K562 (cell line): Measurements from ENCODE around the gene BTRC. TPM values are rescaled to one million over a fixed set of nuclear protein-coding genes. Genes with fewer than 3 reads are reported as not detected.

Experiments used
- ATAC-seq: fragments of 200-7000 bp; cut with Tn5 transposase; 3 replicates; pipeline ENCODE4 v1.9.1; 2020; ENCODE audit warnings: moderate library complexity
- BruUV-seq: library from RNA; stranded (reverse); fragments of 400-500 nt; replicated peaks from 2 replicates; lab custom pipeline; 2021; lab: Mats Ljungman, UMichigan
- CTCF ChIA-PET: fragments of 300-600 bp; formaldehyde crosslinking; extraction: SDS; loops from one replicate; lab custom pipeline; 2021; ENCODE audit warnings: low intra/inter-chr PET ratio; lab: Yijun Ruan, JAX
- POLR2A ChIA-PET: fragments of 300-600, 350-650 bp; sonication (Branson Sonifier 250); formaldehyde crosslinking; extraction: SDS; loops from one replicate; lab custom pipeline; 2021; ENCODE audit warnings: antibody characterized with exemption, inconsistent platforms; lab: Yijun Ruan, JAX
- DNase-seq, 4 experiments: peaks; one replicate each; pipeline versions ENCODE4 v3.0.0 to v3.0.0-alpha.2; 2011 to 2018; ENCODE audit warnings: low spot score in 3 of 4, mixed read lengths in 3 of 4; ENCODE audit errors: extremely low read depth in 1 of 4
- FAIRE-seq: peaks from 2 replicates; lab custom pipeline; 2011; peaks lifted over from hg19 to GRCh38; lab: Jason Lieb, UNC
- H2AFZ ChIP-seq: 2 replicates; pipeline ENCODE4 v1.6.0; 2011; ENCODE audit warnings: low read depth, low read length, control low read depth, inconsistent platforms
- H3K27ac ChIP-seq: fragments of 200-600 bp; 3 replicates; pipeline ENCODE4 v1.8.0; 2011; ENCODE audit warnings: low read depth, mild to moderate bottlenecking, control low read depth, inconsistent platforms, low read length, moderate library complexity, mixed read lengths; ENCODE audit errors: extremely low read depth
- H3K27me3 ChIP-seq, 2 experiments: fragments of 300-600 bp in 1 of 2; 2 replicates in 1 of 2; 3 replicates in 1 of 2; pipeline versions ENCODE4 v1.6.0 to v1.8.0; 2011; ENCODE audit warnings: inconsistent platforms in 2 of 2, low read length in 2 of 2, mild to moderate bottlenecking in 1 of 2, mixed read lengths in 1 of 2, moderate library complexity in 1 of 2; ENCODE audit not compliant: control insufficient read depth in 2 of 2, insufficient read depth in 2 of 2
- H3K36me3 ChIP-seq: fragments of 300-600 bp; 3 replicates; pipeline ENCODE4 v1.8.0; 2011; ENCODE audit warnings: mild to moderate bottlenecking, low read length, inconsistent platforms; ENCODE audit not compliant: control insufficient read depth, insufficient read depth
- H3K4me1 ChIP-seq, 2 experiments: fragments of 200-600 bp in 1 of 2; replicated peaks in 1 of 2; 2 replicates in 1 of 2; 3 replicates in 1 of 2; pipeline versions ENCODE4 v1.5.1 to v1.8.0; 2011; ENCODE audit warnings: inconsistent platforms in 2 of 2, low read length in 2 of 2, mild to moderate bottlenecking in 1 of 2, mixed read lengths in 1 of 2, moderate library complexity in 1 of 2; ENCODE audit not compliant: control insufficient read depth in 2 of 2, insufficient read depth in 2 of 2
- H3K4me2 ChIP-seq: 2 replicates; pipeline ENCODE4 v1.6.1; 2011; ENCODE audit warnings: low read length, control low read depth, inconsistent platforms, mixed read lengths; ENCODE audit not compliant: insufficient read depth
- H3K4me3 ChIP-seq: fragments of 200-600 bp; sonication (generic), shearing (Covaris generic); 2 replicates; pipeline ENCODE4 v1.5.1; 2016; ENCODE audit warnings: control low read depth, inconsistent platforms
- H3K79me2 ChIP-seq: fragments of 200-600 bp; 3 replicates; pipeline ENCODE4 v1.8.0; 2011; ENCODE audit warnings: low read length, inconsistent platforms; ENCODE audit not compliant: control insufficient read depth, insufficient read depth
- H3K9ac ChIP-seq, 2 experiments: 2 replicates each; pipeline versions ENCODE4 v1.6.0 to v1.6.1; 2011; ENCODE audit warnings: low read depth in 2 of 2, low read length in 2 of 2, control low read depth in 1 of 2, inconsistent platforms in 1 of 2, mild to moderate bottlenecking in 1 of 2, mixed read lengths in 1 of 2; ENCODE audit not compliant: insufficient read depth in 1 of 2
- H3K9me1 ChIP-seq: one replicate; pipeline ENCODE4 v1.6.0; 2011; ENCODE audit warnings: inconsistent platforms, mild to moderate bottlenecking, low read length, moderate library complexity; ENCODE audit not compliant: control insufficient read depth, insufficient read depth
- H3K9me3 ChIP-seq: replicated peaks from 2 replicates; pipeline ENCODE4 v1.5.1; 2011; ENCODE audit warnings: low read depth, low read length, inconsistent platforms; ENCODE audit not compliant: control insufficient read depth, insufficient read depth
- H4K20me1 ChIP-seq: replicated peaks from 2 replicates; pipeline ENCODE4 v1.6.1; 2011; ENCODE audit warnings: low read length, inconsistent platforms, mixed read lengths; ENCODE audit not compliant: control insufficient read depth, insufficient read depth
- BDP1 ChIP-seq: IDR thresholded peaks from 3 replicates; pipeline ENCODE4 v1.6.1; 2011; ENCODE audit not compliant: insufficient read length, insufficient read depth
- CHCHD3 ChIP-seq: fragments of 250-450 bp; sonication (Bioruptor Pico); IDR thresholded peaks from 2 replicates; pipeline ENCODE4 v2.1.2; 2022; ENCODE audit warnings: mild to moderate bottlenecking
- CHD2 ChIP-seq: IDR thresholded peaks from 2 replicates; pipeline ENCODE4 v1.6.1; 2011; ENCODE audit warnings: low read depth, low read length
- E2F5 ChIP-seq: sonication (generic); formaldehyde crosslinking; IDR thresholded peaks from 2 replicates; pipeline ENCODE4 v1.8.0; 2022; ENCODE audit warnings: mild to moderate bottlenecking, missing genetic modification reagents
- HDAC6 ChIP-seq: IDR thresholded peaks from 2 replicates; pipeline ENCODE4 v1.6.1; 2012; ENCODE audit warnings: low read depth, mild to moderate bottlenecking, control low read depth, inconsistent platforms, low read length, moderate library complexity
- HMBOX1 ChIP-seq: sonication (generic); IDR thresholded peaks from 2 replicates; pipeline ENCODE4 v1.6.1; 2016
- HMGN3 ChIP-seq: IDR thresholded peaks from 2 replicates; pipeline ENCODE4 v1.6.1; 2011; ENCODE audit warnings: borderline replicate concordance, low read depth, mild to moderate bottlenecking, mixed read lengths, low read length; ENCODE audit not compliant: insufficient read length; ENCODE audit errors: extremely low read depth
- MBD1 ChIP-seq: fragments of 250-450 bp; sonication (Bioruptor Pico); IDR thresholded peaks from 2 replicates; pipeline ENCODE4 v1.8.0; 2022; ENCODE audit warnings: inconsistent platforms
- NBN ChIP-seq: fragments of 450-650 bp; IDR thresholded peaks from 2 replicates; pipeline ENCODE4 v1.6.1; 2016; ENCODE audit warnings: low read depth, mild to moderate bottlenecking
- NFIC ChIP-seq: fragments of 450-650 bp; IDR thresholded peaks from 2 replicates; pipeline ENCODE4 v1.6.1; 2017; ENCODE audit warnings: mild to moderate bottlenecking, inconsistent platforms
- RCOR1 ChIP-seq, 2 experiments: IDR thresholded peaks; 2 replicates each; pipeline ENCODE4 v1.6.1; 2012; ENCODE audit warnings: low read depth in 2 of 2, low read length in 2 of 2, borderline replicate concordance in 1 of 2, improper control_type of control experiment in 1 of 2
- SRSF7 ChIP-seq: fragments of 200-400 bp; formaldehyde crosslinking; optimal IDR thresholded peaks from 2 replicates; pipeline ENCODE3; 2017; ENCODE audit warnings: mild to moderate bottlenecking, low read depth, low read length
- TAF7 ChIP-seq: fragments of 450-650 bp; IDR thresholded peaks from 2 replicates; pipeline ENCODE4 v1.6.1; 2016; ENCODE audit warnings: missing genetic modification characterization, missing compliant biosample characterization
- U2AF1 ChIP-seq: fragments of 200-400 bp; formaldehyde crosslinking; optimal IDR thresholded peaks from 2 replicates; pipeline ENCODE3; 2017; ENCODE audit warnings: mild to moderate bottlenecking, low read depth, low read length, moderate library complexity
- ZNF146 ChIP-seq: IDR thresholded peaks from one replicate; pipeline ENCODE4 v1.6.1; 2018; ENCODE audit warnings: missing compliant biosample characterization; ENCODE audit not compliant: unreplicated experiment
- ZNF212 ChIP-seq: fragments of 450-650 bp; formaldehyde crosslinking; IDR thresholded peaks from 2 replicates; pipeline ENCODE4 v1.4.0; 2020; ENCODE audit warnings: mild to moderate bottlenecking
- ZNF282 ChIP-seq: sonication (generic); formaldehyde crosslinking; IDR thresholded peaks from 2 replicates; pipeline ENCODE4 v1.8.1; 2023; ENCODE audit warnings: missing genetic modification reagents
- WGBS: fragments of 100-300 bp; shearing (Covaris generic); methylation state at CpG from one replicate; pipeline ENCODE4 v1.1.6; 2016; ENCODE audit warnings: low coverage, mixed read lengths; ENCODE audit not compliant: insufficient coverage; ENCODE audit errors: missing lambda C conversion rate; 5-methylcytosine and 5-hydroxymethylcytosine counted together
- in situ Hi-C: fragments of 300-500 bp; cut with MboI; formaldehyde crosslinking; loops from 4 replicates; pipeline ENCODE4 v1.15.0; 2018; ENCODE audit warnings: inconsistent platforms, mixed read lengths
- intact Hi-C: fragments of 100-400 bp; cut with micrococcal nuclease; formaldehyde crosslinking; loops from 2 replicates; pipeline ENCODE4 v1.14.2; 2022
- polyA plus RNA-seq, 8 experiments: library from polyadenylated mRNA; depleted of rRNA in 4 of 8; stranded (reverse) in 5 of 8; unstranded in 3 of 8; fragments of >200 nt; fragmentation: Nextera tagmentation in 2 of 8; fragmentation: Illumina TruSeq in 1 of 8; extraction: Ambion mirVana in 2 of 8; extraction: Trizol in 1 of 8; gene quantifications; 2 replicates each; pipeline versions ENCODE4 v1.2.1 to v1.2.3, GENCODE V29; 2011 to 2014; ENCODE audit warnings: inconsistent platforms in 1 of 8, missing spikeins in 1 of 8
- total RNA-seq, 7 experiments: library from RNA; depleted of rRNA in 6 of 7; stranded (reverse); fragments of >200 nt in 6 of 7; fragmentation: Illumina TruSeq in 2 of 7; extraction: Trizol in 2 of 7; gene quantifications; 2 replicates each; pipeline versions ENCODE4 v1.2.1 to v1.2.3, GENCODE V29; 2011 to 2021; ENCODE audit warnings: low replicate concordance in 1 of 7
- TF ChIP-seq, protein P1 (sequence below): fragments of 450-650 bp; IDR thresholded peaks from 2 replicates; pipeline ENCODE4 v1.7.1; 2018; ENCODE audit warnings: mild to moderate bottlenecking, low read depth; ENCODE audit not compliant: partially characterized antibody

Gene BTRC
- total and polyA plus RNA-seq, 9 of the 15 experiments (the other 6 are each of a cell fraction or from before 2014, with no cell fraction given): 1.6 to 15.4 (median 7.0) TPM

- Histone ChIP-seq H3K4me2 (no peak overlapping the region), H4K20me1 (no peaks in the 10 kb centered on the region), H3K9ac (no peak overlapping the region), H3K79me2 (no peaks in the 10 kb centered on the region), H3K9me3 (no peaks in the 10 kb centered on the region), H3K27ac (no peak overlapping the region), H3K9me1 (no peaks in the 10 kb centered on the region), H3K4me1 (no peaks in the 10 kb centered on the region), H3K36me3 (no peaks in the 10 kb centered on the region), H2AFZ (no peak overlapping the region), H3K27me3 (no peaks in the 10 kb centered on the region), H3K4me3 (no peak overlapping the region)
- FAIRE-seq (no peak), ATAC-seq (no peak), DNase-seq (no peak)
- WGBS: 53% methylated on average over 1 of the region's 1 CpG
- CTCF ChIA-PET: no interaction called here
- in situ Hi-C loops (no loop called here), intact Hi-C loops (no loop called here)
- no TSS peak for BruUV-seq
- POLR2A ChIA-PET: no interaction called here
- TF ChIP-seq, protein P1, sequence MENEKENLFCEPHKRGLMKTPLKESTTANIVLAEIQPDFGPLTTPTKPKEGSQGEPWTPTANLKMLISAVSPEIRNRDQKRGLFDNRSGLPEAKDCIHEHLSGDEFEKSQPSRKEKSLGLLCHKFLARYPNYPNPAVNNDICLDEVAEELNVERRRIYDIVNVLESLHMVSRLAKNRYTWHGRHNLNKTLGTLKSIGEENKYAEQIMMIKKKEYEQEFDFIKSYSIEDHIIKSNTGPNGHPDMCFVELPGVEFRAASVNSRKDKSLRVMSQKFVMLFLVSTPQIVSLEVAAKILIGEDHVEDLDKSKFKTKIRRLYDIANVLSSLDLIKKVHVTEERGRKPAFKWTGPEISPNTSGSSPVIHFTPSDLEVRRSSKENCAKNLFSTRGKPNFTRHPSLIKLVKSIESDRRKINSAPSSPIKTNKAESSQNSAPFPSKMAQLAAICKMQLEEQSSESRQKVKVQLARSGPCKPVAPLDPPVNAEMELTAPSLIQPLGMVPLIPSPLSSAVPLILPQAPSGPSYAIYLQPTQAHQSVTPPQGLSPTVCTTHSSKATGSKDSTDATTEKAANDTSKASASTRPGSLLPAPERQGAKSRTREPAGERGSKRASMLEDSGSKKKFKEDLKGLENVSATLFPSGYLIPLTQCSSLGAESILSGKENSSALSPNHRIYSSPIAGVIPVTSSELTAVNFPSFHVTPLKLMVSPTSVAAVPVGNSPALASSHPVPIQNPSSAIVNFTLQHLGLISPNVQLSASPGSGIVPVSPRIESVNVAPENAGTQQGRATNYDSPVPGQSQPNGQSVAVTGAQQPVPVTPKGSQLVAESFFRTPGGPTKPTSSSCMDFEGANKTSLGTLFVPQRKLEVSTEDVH: no peak
- TF ChIP-seq E2F5 (CRISPR knock-in tag) (no peak), U2AF1 (no peak), SRSF7 (no peak), TAF7 (tag) (no peak), RCOR1 (IDR thresholded peaks at IDR 0.05; ENCODE audit: borderline replicate concordance in 1 of 2, low read depth in 2 of 2, low read length in 2 of 2) (no peak), BDP1 (no peak), HMBOX1 (no peak), HDAC6 (no peak), CHCHD3 (no peak), ZNF146 (CRISPR knock-in tag) (no peak), ZNF282 (no peak), MBD1 (CRISPR knock-in tag) (no peak), CHD2 (no peak), NFIC (no peak), ZNF212 (no peak), HMGN3 (no peak), NBN (no peak)
Measured at GRCh38 chr10:101493249-101493648, 139.3 kb downstream of the BTRC start.
